Neural crest cell (in vitro differentiated cells): Measurements from ENCODE around the gene ANP32E. TPM values are rescaled to one million over a fixed set of nuclear protein-coding genes. Genes with fewer than 3 reads are reported as not detected.
"Not testable (repeated sequence)": the region's sequence is repeated elsewhere in the genome, so short reads cannot be mapped to it uniquely, and the experiment has no call there.

Source experiments
- DNase-seq: peaks from one replicate; pipeline ENCODE4 v3.0.0; 2021; ENCODE audit warnings: low read depth, mixed read lengths, low spot score
- H3K27ac Mint-ChIP-seq: one replicate; pipeline ENCODE4 v1.8.0; 2021; ENCODE audit warnings: mild to moderate bottlenecking, mixed read lengths; ENCODE audit not compliant: unreplicated experiment
- H3K27me3 Mint-ChIP-seq: 2 replicates; pipeline ENCODE4 v1.8.0; 2021; ENCODE audit warnings: low read depth, mild to moderate bottlenecking, mixed read lengths
- H3K36me3 Mint-ChIP-seq: 2 replicates; pipeline ENCODE4 v1.8.0; 2021; ENCODE audit warnings: low read depth, mild to moderate bottlenecking, mixed read lengths
- H3K4me1 Mint-ChIP-seq: 2 replicates; pipeline ENCODE4 v1.8.0; 2021; ENCODE audit warnings: mixed read lengths
- H3K4me3 Mint-ChIP-seq: one replicate; pipeline ENCODE4 v1.8.0; 2021; ENCODE audit warnings: mild to moderate bottlenecking, mixed read lengths
- H3K9me3 Mint-ChIP-seq: 2 replicates; pipeline ENCODE4 v1.8.0; 2021; ENCODE audit warnings: mixed read lengths
- CTCF ChIP-seq: fragments of 200-600 bp; sonication (generic); conservative IDR thresholded peaks from 2 replicates; pipeline ENCODE4 v1.5.0; 2021; ENCODE audit warnings: antibody characterized with exemption, mild to moderate bottlenecking
- total RNA-seq: library from RNA; stranded (reverse); gene quantifications from 2 replicates; pipeline ENCODE4 v1.2.1, GENCODE V29; 2021

ANP32E gene
- total RNA-seq, 1 donor from 2014 or later = 110 TPM

DNA sequence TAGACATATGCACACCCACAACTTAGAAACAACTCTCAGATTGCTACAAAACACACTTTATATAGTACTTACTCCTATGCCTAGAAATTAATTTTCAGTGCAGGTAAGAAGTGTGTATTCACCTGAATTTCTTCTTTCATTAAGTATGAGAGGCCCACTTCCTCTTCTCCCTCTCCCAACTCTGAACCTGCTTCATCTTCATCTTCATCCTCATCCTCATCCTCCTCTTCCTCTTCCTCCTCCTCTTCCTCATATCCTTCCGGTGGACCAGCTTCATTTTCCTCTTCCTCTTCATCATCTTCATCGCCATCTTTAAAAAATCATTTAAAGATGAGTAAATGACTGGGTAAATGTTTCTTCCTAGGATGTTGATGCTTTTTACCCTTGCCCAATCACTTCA, 9.4 kb downstream of the ANP32E start:
- no peaks in the 10 kb centered on the region for H3K4me1 Mint-ChIP-seq
- DNase-seq = no peak
- no peak overlapping the region for H3K4me3 Mint-ChIP-seq
- H3K36me3 Mint-ChIP-seq = peaks cover 31% of the 10 kb centered on the region
- no peaks in the 10 kb centered on the region for H3K27me3 Mint-ChIP-seq
- no peak for TF ChIP-seq CTCF
- H3K27ac Mint-ChIP-seq = no peak overlapping the region
- H3K9me3 Mint-ChIP-seq = no peaks in the 10 kb centered on the region

DNA sequence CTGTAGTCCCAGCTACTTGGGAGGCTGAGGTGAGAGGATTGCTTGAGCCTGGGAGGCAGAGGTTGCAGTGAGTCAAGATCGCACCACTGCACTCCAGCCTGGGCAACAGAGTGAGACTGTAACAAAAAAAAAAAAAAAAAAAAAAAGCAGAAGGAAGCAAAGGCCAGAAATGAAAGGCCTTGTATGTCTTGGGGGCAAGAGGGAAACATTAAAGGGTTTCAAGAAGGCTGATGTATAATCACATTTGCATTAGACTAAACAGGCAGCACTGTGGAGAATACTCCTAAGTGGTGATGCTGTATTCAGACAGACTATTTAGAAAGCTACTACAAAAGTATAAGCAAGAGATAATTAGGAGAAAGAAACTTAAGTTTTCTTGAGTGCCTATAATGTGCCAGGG, 10.4 kb downstream of the ANP32E start:
- no peaks in the 10 kb centered on the region for H3K27me3 Mint-ChIP-seq
- peaks cover 28% of the 10 kb centered on the region for H3K36me3 Mint-ChIP-seq
- H3K4me3 Mint-ChIP-seq = no peak overlapping the region
- no peaks in the 10 kb centered on the region for H3K9me3 Mint-ChIP-seq
- H3K4me1 Mint-ChIP-seq = no peaks in the 10 kb centered on the region
- no peak for TF ChIP-seq CTCF
- DNase-seq = no peak
- no peak overlapping the region for H3K27ac Mint-ChIP-seq

DNA sequence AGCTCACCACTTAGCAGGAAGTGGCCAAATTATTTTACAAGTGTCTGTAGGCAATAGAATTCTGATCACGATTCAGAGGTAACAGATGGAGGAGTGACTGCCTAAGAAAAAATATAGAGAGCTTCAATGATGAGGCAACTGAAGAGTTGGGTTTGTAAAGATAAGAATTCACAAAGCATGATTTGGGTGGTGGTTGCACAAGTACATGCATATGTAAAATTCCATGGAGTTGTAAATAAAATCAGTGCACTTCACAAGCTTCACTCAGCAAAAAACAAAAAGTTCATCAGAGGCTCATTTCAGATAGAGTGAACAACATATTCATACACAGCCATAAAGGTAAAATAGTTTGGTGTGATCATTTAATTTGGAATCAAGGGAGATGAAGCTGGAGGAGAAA, 10.9 kb downstream of the ANP32E start:
- Mint-ChIP-seq H3K4me1 (no peaks in the 10 kb centered on the region), H3K27me3 (no peaks in the 10 kb centered on the region), H3K4me3 (no peak overlapping the region), H3K27ac (no peak overlapping the region), H3K36me3 (peaks cover 28% of the 10 kb centered on the region), H3K9me3 (no peaks in the 10 kb centered on the region)
- TF ChIP-seq CTCF = no peak
- no peak for DNase-seq

DNA sequence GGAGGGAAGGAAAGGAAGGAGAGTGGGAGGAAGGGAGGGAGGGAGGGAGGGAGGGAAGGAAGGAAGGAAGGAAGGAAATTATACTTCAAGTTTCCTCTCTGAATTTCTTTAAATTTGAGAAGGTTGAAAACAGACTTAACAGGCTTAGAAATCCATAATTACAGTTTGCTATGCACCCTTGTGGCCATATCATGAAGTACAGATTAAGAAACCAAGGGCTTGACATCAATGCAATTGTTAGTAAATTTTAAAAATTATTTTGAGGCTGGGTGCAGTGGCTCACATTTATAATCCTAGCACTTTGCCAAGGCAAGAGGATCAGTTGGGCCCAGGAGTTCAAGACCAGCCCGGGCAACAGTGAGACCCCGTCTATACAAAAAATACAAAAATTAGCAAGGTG, 14.4 kb downstream of the ANP32E start:
- H3K27me3 Mint-ChIP-seq = no peaks in the 10 kb centered on the region
- peak; percentile 65 for TF ChIP-seq CTCF
- no peaks in the 10 kb centered on the region for H3K9me3 Mint-ChIP-seq
- H3K4me3 Mint-ChIP-seq = no peak overlapping the region
- H3K36me3 Mint-ChIP-seq = peaks cover 15% of the 10 kb centered on the region
- DNase-seq = no peak
- no peaks in the 10 kb centered on the region for H3K4me1 Mint-ChIP-seq
- H3K27ac Mint-ChIP-seq = no peak overlapping the region

DNA sequence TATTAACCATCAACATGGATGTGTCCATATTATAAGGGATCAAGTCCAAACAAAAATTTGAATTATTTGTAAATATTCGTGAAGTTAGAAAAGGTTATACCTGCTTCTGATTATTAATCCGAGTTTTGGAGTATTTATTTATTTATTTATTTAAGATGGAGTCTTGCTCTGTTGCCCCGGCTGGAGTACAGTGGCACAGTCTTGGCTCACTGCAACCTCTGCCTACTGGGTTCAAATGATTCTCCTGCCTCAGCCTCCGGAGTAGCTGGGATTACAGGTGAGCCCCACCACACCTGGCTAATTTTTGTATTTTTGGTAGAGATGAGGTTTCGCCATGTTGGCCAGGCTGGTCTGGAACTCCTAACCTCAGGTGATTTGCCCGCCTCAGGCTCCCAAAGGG, 20.1 kb downstream of the ANP32E start:
- not testable (repeated sequence) for H3K9me3 Mint-ChIP-seq, H3K36me3 Mint-ChIP-seq, H3K27ac Mint-ChIP-seq, H3K4me3 Mint-ChIP-seq, DNase-seq, H3K27me3 Mint-ChIP-seq
- peaks cover 17% of the 10 kb centered on the region for H3K4me1 Mint-ChIP-seq

DNA sequence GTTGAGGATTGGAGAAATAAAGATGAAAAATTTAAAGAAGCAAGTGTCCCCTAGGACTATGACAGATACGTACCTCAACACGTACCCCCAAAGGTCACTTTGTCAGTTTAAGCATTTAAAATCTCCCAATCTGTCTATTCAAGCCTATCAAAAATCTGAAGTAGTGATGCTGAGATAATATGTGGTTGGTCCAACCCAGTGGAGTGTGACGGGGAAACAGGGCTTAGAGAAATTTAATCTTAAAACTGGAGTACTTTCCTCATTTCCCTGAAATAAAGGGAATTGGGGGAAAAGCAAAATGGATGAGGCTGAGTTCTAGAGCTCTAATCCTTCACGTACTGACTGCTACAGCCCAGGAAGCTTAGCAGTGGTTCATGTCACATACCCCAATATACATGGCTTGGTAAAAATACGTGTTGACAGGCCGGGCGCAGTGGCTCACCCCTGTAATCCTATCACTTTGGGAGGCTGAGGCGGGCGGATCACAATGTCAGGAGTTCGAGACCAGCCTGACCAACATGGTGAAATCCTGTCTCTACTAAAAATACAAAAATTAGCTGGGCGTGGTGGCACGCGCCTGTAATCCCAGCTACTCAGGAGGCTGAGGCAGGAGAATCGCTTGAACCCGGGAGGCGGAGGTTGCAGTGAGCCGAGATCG, 21.7 kb downstream of the ANP32E start:
- Mint-ChIP-seq H3K4me3 (peak overlapping the region; percentile 86), H3K4me1 (peaks cover 17% of the 10 kb centered on the region)
- H3K9me3 Mint-ChIP-seq, H3K27me3 Mint-ChIP-seq, DNase-seq, H3K27ac Mint-ChIP-seq, H3K36me3 Mint-ChIP-seq: not testable (repeated sequence)
